Neuronal stem cell (in vitro differentiated cells): Measurements from ENCODE around the gene PDCD5.

ENCODE experiments used
- DNase-seq: peaks from one replicate; pipeline ENCODE4 v3.0.0-alpha.2; 2013; ENCODE audit warnings: low spot score
- H2AFZ ChIP-seq: one replicate; pipeline ENCODE4 v1.6.1; 2013; ENCODE audit warnings: mild to moderate bottlenecking, low read length, inconsistent platforms
- H2AK5ac ChIP-seq: 2 replicates; pipeline ENCODE4 v1.6.1; 2013; ENCODE audit warnings: low read depth, mild to moderate bottlenecking, inconsistent platforms, low read length, moderate library complexity, mixed read lengths
- H2BK120ac ChIP-seq: 2 replicates; pipeline ENCODE4 v1.6.1; 2013; ENCODE audit warnings: low read depth, mild to moderate bottlenecking, inconsistent platforms, low read length, moderate library complexity, mixed read lengths
- H2BK12ac ChIP-seq: one replicate; pipeline ENCODE4 v1.6.1; 2013; ENCODE audit warnings: low read length, inconsistent platforms
- H2BK15ac ChIP-seq: 2 replicates; pipeline ENCODE4 v1.6.1; 2013; ENCODE audit warnings: mild to moderate bottlenecking, low read length, inconsistent platforms, mixed read lengths
- H2BK5ac ChIP-seq: one replicate; pipeline ENCODE4 v1.6.1; 2013; ENCODE audit warnings: inconsistent platforms, mild to moderate bottlenecking, low read length, moderate library complexity
- H3K14ac ChIP-seq: one replicate; pipeline ENCODE4 v1.6.1; 2013; ENCODE audit warnings: low read length, inconsistent platforms
- H3K18ac ChIP-seq: 2 replicates; pipeline ENCODE4 v1.6.1; 2013; ENCODE audit warnings: low read length, inconsistent platforms
- H3K23ac ChIP-seq: 2 replicates; pipeline ENCODE4 v1.6.1; 2013; ENCODE audit warnings: low read depth, mild to moderate bottlenecking, mixed read lengths, low read length, inconsistent platforms; ENCODE audit not compliant: poor library complexity
- H3K27ac ChIP-seq: replicated peaks from 3 replicates; pipeline ENCODE4 v1.5.1; 2013; ENCODE audit warnings: low read length, inconsistent platforms
- H3K27me3 ChIP-seq, 3 experiments: 2 replicates each; pipeline ENCODE4 v1.6.1; 2013; ENCODE audit warnings: low read length in 3 of 3, mild to moderate bottlenecking in 2 of 3, inconsistent platforms in 1 of 3, low read depth in 1 of 3, mixed read lengths in 1 of 3, moderate library complexity in 1 of 3; ENCODE audit not compliant: control insufficient read depth in 3 of 3, insufficient read depth in 3 of 3
- H3K36me3 ChIP-seq, 2 donors: replicated peaks in 1 of 2; 2 replicates each; pipeline ENCODE4 v1.6.1; 2013; ENCODE audit warnings: low read length in 2 of 2; ENCODE audit not compliant: control insufficient read depth in 2 of 2, insufficient read depth in 2 of 2
- H3K4ac ChIP-seq: 2 replicates; pipeline ENCODE4 v1.6.1; 2013; ENCODE audit warnings: inconsistent platforms, mild to moderate bottlenecking, low read length, moderate library complexity
- H3K4me1 ChIP-seq, 2 donors: 1 replicate in 1 of 2; 2 replicates in 1 of 2; pipeline ENCODE4 v1.6.1; 2013; ENCODE audit warnings: low read length in 2 of 2, low read depth in 1 of 2; ENCODE audit not compliant: control insufficient read depth in 2 of 2, insufficient read depth in 1 of 2
- H3K4me2 ChIP-seq: one replicate; pipeline ENCODE4 v1.6.1; 2013; ENCODE audit warnings: mild to moderate bottlenecking, low read length, inconsistent platforms; ENCODE audit not compliant: insufficient read depth, poor library complexity, severe bottlenecking
- H3K4me3 ChIP-seq, 2 donors: 2 replicates each; pipeline ENCODE4 v1.5.1; 2013; ENCODE audit warnings: low read length in 2 of 2, mild to moderate bottlenecking in 2 of 2, inconsistent platforms in 1 of 2, moderate library complexity in 1 of 2
- H3K79me1 ChIP-seq: one replicate; pipeline ENCODE4 v1.6.1; 2013; ENCODE audit warnings: low read depth, mild to moderate bottlenecking, inconsistent platforms, low read length, moderate library complexity
- H3K9ac ChIP-seq: one replicate; pipeline ENCODE4 v1.6.1; 2013; ENCODE audit warnings: mild to moderate bottlenecking, low read depth, low read length, inconsistent platforms; ENCODE audit not compliant: poor library complexity
- H3K9me3 ChIP-seq, 2 donors: replicated peaks in 1 of 2; 2 replicates each; pipeline versions ENCODE3 to v1.6.1; 2013; ENCODE audit warnings: low read length in 2 of 2, mild to moderate bottlenecking in 2 of 2, inconsistent platforms in 1 of 2, low read depth in 1 of 2, mixed read lengths in 1 of 2, moderate library complexity in 1 of 2; ENCODE audit not compliant: control insufficient read depth in 2 of 2, insufficient read depth in 1 of 2
- H4K8ac ChIP-seq: one replicate; pipeline ENCODE4 v1.6.1; 2013; ENCODE audit warnings: low read depth, mild to moderate bottlenecking, inconsistent platforms, low read length, moderate library complexity
- H4K91ac ChIP-seq: one replicate; pipeline ENCODE4 v1.6.1; 2013; ENCODE audit warnings: low read length, low read depth, mild to moderate bottlenecking, inconsistent platforms; ENCODE audit not compliant: poor library complexity
- WGBS, 2 donors: extraction: QIAGEN DNeasy Blood & Tissue Kit; methylation state at CpG; one replicate each; pipeline ENCODE4 v1.1.7; 2013; ENCODE audit warnings: missing lambda C conversion rate in 2 of 2, mixed read lengths in 1 of 2; ENCODE audit not compliant: insufficient read length in 2 of 2, insufficient replicate concordance in 1 of 2; ENCODE audit errors: extremely low coverage in 2 of 2; 5-methylcytosine and 5-hydroxymethylcytosine counted together

Gene PDCD5

DNA sequence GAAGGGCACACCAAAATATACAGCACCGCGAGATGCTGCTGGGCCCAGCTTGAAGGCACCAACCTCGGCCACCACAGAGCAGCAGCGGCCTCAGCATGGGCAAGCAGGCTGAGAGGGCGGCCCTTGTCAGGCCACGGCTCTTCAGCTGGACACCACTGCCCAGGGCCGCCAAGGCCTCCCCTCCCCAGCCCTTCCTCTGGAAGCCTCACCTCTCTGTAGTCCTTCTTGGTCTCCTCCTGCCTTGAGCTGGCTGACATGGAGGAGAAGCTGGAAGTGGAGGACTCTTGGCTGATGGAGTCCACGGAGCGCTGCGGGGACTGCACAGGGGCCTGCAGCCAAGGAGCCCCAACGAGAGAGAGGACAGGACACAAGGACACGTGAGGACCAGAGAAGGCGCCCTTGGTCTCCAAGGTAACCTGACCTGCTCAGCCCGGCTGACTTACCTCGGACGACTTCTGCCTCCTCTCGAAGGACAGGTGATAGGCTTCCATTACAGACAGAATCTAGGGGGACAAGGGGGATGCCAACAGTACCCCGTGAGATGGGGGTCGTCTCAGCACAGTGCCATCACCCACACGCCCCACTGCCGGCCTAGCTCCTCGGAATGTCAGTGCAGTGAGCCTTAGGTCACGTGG lies 38.2 kb downstream of the PDCD5 start:
- Histone ChIP-seq H3K9ac (no peak overlapping the region), H3K18ac (no peak overlapping the region), H2BK120ac (no peak overlapping the region), H3K4ac (no peak overlapping the region), H2AK5ac (no peak overlapping the region), H4K91ac (no peak overlapping the region), H2BK15ac (no peak overlapping the region), H3K27ac (no peak overlapping the region), H3K4me3 (no peak overlapping the region), H3K23ac (peak overlapping the region; percentile 44), H3K4me1 (no peaks in the 10 kb centered on the region), H3K36me3 (peaks cover 37 to 71% of the 10 kb centered on the region in 2 donors), H3K27me3 (no peaks in the 10 kb centered on the region), H2AFZ (no peak overlapping the region), H3K9me3 (peaks cover 0 to 2% of the 10 kb centered on the region in 2 donors), H3K79me1 (no peaks in the 10 kb centered on the region), H3K14ac (no peak overlapping the region), H2BK12ac (no peak overlapping the region), H3K4me2 (no peak overlapping the region), H2BK5ac (no peak overlapping the region), H4K8ac (no peak overlapping the region)
- no CpG with 5 or more reads among the region's 23 CpGs for WGBS, 2 donors
- DNase-seq: no peak

- no peak overlapping the region for H3K4me3 ChIP-seq
- peaks cover 26 to 62% of the 10 kb centered on the region in 2 donors for H3K36me3 ChIP-seq
- no peak overlapping the region for H2AK5ac ChIP-seq
- no peak overlapping the region for H2BK12ac ChIP-seq
- H2BK15ac ChIP-seq: no peak overlapping the region
- H3K27me3 ChIP-seq: no peaks in the 10 kb centered on the region
- DNase-seq: no peak
- no peaks in the 10 kb centered on the region for H3K9me3 ChIP-seq
- no peak overlapping the region for H2BK5ac ChIP-seq
- H3K4me2 ChIP-seq: no peak overlapping the region
- H3K9ac ChIP-seq: no peak overlapping the region
- no peak overlapping the region for H4K91ac ChIP-seq
- no peak overlapping the region for H2AFZ ChIP-seq
- no peaks in the 10 kb centered on the region for H3K4me1 ChIP-seq
- WGBS, 2 donors: no CpG with 5 or more reads among the region's 12 CpGs
- H3K79me1 ChIP-seq: no peaks in the 10 kb centered on the region
- H3K4ac ChIP-seq: no peak overlapping the region
- no peak overlapping the region for H2BK120ac ChIP-seq
- no peak overlapping the region for H3K18ac ChIP-seq
- no peak overlapping the region for H3K27ac ChIP-seq
- no peak overlapping the region for H3K23ac ChIP-seq
- no peak overlapping the region for H3K14ac ChIP-seq
- H4K8ac ChIP-seq: no peak overlapping the region
Measured at GRCh38 chr19:32622002-32622401, 41.0 kb downstream of the PDCD5 start.

DNA sequence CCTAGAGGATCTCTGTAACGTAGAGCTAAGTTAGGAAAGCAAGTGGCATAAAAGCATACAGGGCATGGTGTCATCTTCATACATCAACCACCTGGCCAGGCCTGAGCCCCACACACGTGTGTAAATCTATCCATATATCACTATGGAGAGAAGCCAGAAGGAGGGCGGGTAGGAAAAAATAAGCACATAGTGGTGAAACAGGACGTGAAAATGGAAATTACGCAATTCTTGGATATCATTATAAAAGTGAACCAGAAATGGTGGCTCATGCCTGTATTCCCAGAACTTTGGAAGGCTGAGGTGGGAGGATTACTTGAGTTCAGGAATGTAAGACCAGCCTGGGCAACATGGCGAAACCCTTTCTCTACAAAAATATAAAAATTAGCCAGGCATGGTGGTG lies 43.4 kb downstream of the PDCD5 start:
- Histone ChIP-seq H3K36me3 (peaks cover 23 to 63% of the 10 kb centered on the region in 2 donors), H3K9me3 (no peaks in the 10 kb centered on the region), H3K14ac (no peak overlapping the region), H2BK5ac (no peak overlapping the region), H3K79me1 (no peaks in the 10 kb centered on the region), H3K18ac (no peak overlapping the region), H3K27ac (no peak overlapping the region), H3K27me3 (no peaks in the 10 kb centered on the region), H2BK120ac (no peak overlapping the region), H3K9ac (no peak overlapping the region), H2BK15ac (no peak overlapping the region), H2AK5ac (no peak overlapping the region), H3K23ac (no peak overlapping the region), H4K8ac (no peak overlapping the region), H3K4me1 (no peaks in the 10 kb centered on the region), H3K4me3 (no peak overlapping the region), H2BK12ac (no peak overlapping the region), H3K4ac (no peak overlapping the region), H3K4me2 (no peak overlapping the region), H2AFZ (no peak overlapping the region), H4K91ac (no peak overlapping the region)
- WGBS, 2 donors: no CpG with 5 or more reads among the region's 6 CpGs
- DNase-seq: no peak

GRCh38 chr19:32626969-32627368 lies 46.0 kb downstream of the PDCD5 start:
- no CpG with 5 or more reads among the region's 4 CpGs for WGBS, 2 donors
- H2BK5ac ChIP-seq: no peak overlapping the region
- DNase-seq: no peak

More at GRCh38 chr19:32626969-32627368, 46.0 kb downstream of the PDCD5 start:
- no peak overlapping the region for H2BK15ac ChIP-seq
- no peak overlapping the region for H4K91ac ChIP-seq
- H4K8ac ChIP-seq: no peak overlapping the region
- peaks cover 24 to 69% of the 10 kb centered on the region in 2 donors for H3K36me3 ChIP-seq
- peaks cover 0 to 3% of the 10 kb centered on the region in 2 donors for H3K4me1 ChIP-seq
- no peaks in the 10 kb centered on the region for H3K9me3 ChIP-seq
- no peak overlapping the region for H2AFZ ChIP-seq
- H2AK5ac ChIP-seq: no peak overlapping the region
- no peaks in the 10 kb centered on the region for H3K27me3 ChIP-seq
- H3K4ac ChIP-seq: no peak overlapping the region
- H3K4me3 ChIP-seq: no peak overlapping the region
- H3K27ac ChIP-seq: no peak overlapping the region
- no peak overlapping the region for H2BK120ac ChIP-seq
- H3K79me1 ChIP-seq: no peaks in the 10 kb centered on the region
- no peak overlapping the region for H2BK12ac ChIP-seq
- H3K9ac ChIP-seq: no peak overlapping the region
- no peak overlapping the region for H3K4me2 ChIP-seq
- H3K18ac ChIP-seq: no peak overlapping the region
- no peak overlapping the region for H3K23ac ChIP-seq
- no peak overlapping the region for H3K14ac ChIP-seq
